AG04450 (cell line): ENCODE results near the gene PDGFA. TPM values are rescaled to one million over a fixed set of nuclear protein-coding genes. Genes with fewer than 3 reads are reported as not detected.

Source experiments
- CTCF ChIA-PET: fragments of 300-600, 350-600 bp; formaldehyde crosslinking; extraction: SDS; loops from one replicate; lab custom pipeline; 2022; ENCODE audit warnings: antibody characterized with exemption, inconsistent platforms; lab: Charles Lee
- POLR2A ChIA-PET: fragments of 350-600 bp; formaldehyde crosslinking; extraction: SDS; loops from one replicate; lab custom pipeline; 2021; ENCODE audit warnings: antibody characterized with exemption, inconsistent platforms; lab: Yijun Ruan, JAX
- DNase-seq: peaks from one replicate; pipeline ENCODE4 v3.0.0-alpha.2; 2011; ENCODE audit warnings: low read depth, low spot score
- H3K27ac ChIP-seq: one replicate; pipeline ENCODE4 v1.5.1; 2012; ENCODE audit warnings: low read depth, low read length, control low read depth
- H3K27me3 ChIP-seq: one replicate; pipeline ENCODE4 v1.6.0; 2012; ENCODE audit warnings: low read length; ENCODE audit not compliant: control insufficient read depth, insufficient read depth
- H3K4me3 ChIP-seq: 2 replicates; pipeline ENCODE4 v1.5.1; 2011; ENCODE audit warnings: mild to moderate bottlenecking, low read depth, low read length, control low read depth
- H3K9me3 ChIP-seq: 2 replicates; pipeline ENCODE4 v1.5.1; 2012; ENCODE audit warnings: low read length; ENCODE audit not compliant: control insufficient read depth, insufficient read depth
- CTCF ChIP-seq: IDR thresholded peaks from 2 replicates; pipeline ENCODE4 v1.5.1; 2011; ENCODE audit warnings: low read depth, low read length, control low read depth, inconsistent platforms
- polyA plus RNA-seq: library from polyadenylated mRNA; depleted of rRNA; stranded (reverse); fragments of >200 nt; gene quantifications from 2 replicates; pipeline ENCODE4 v1.2.3, GENCODE V29; 2011

The PDGFA gene
- polyA plus RNA-seq, 1 experiment, result 2.0 TPM

- DNase-seq, result no peak
- Histone ChIP-seq H3K9me3 (no peaks in the 10 kb centered on the region; the same call in 1 of the 2 replicates), H3K4me3 (no peak overlapping the region), H3K27ac (no peak overlapping the region), H3K27me3 (no peaks in the 10 kb centered on the region)
- ChIA-PET POLR2A (interaction anchor here (0.6 kb wide), 1 partner anchor 9 kb away, joined by 3 read pairs; no protein-coding TSS in a partner anchor), CTCF (no interaction called here)
- no peak for TF ChIP-seq CTCF
These were observed 13.2 kb downstream of the PDGFA start for GRCh38 chr7:506391-506831.

GRCh38 chr7:505171-505570 lies 14.5 kb downstream of the PDGFA start:
- no peaks in the 10 kb centered on the region for H3K27me3 ChIP-seq
- ChIA-PET POLR2A (no interaction called here), CTCF (no interaction called here)
- no peak for DNase-seq
- TF ChIP-seq CTCF, result no peak
- H3K27ac ChIP-seq, result no peak overlapping the region
- no peak overlapping the region for H3K4me3 ChIP-seq
- peaks cover under 1% of the 10 kb centered on the region; the same call in 1 of the 2 replicates for H3K9me3 ChIP-seq

GRCh38 chr7:504221-505111 lies 15.2 kb downstream of the PDGFA start:
- H3K9me3 ChIP-seq, result peaks cover 3% of the 10 kb centered on the region; the same call in 1 of the 2 replicates
- ChIA-PET CTCF (no interaction called here), POLR2A (no interaction called here)
- TF ChIP-seq CTCF, result no peak
- H3K27me3 ChIP-seq, result no peaks in the 10 kb centered on the region
- DNase-seq, result no peak
- H3K4me3 ChIP-seq, result no peak overlapping the region
- no peak overlapping the region for H3K27ac ChIP-seq

GRCh38 chr7:503575-504111 lies 16.0 kb downstream of the PDGFA start:
- CTCF ChIA-PET, result no interaction called here

More at GRCh38 chr7:503575-504111, 16.0 kb downstream of the PDGFA start:
- POLR2A ChIA-PET, result no interaction called here
- DNase-seq, result no peak
- TF ChIP-seq CTCF, result no peak
- H3K27me3 ChIP-seq, result no peaks in the 10 kb centered on the region
- no peak overlapping the region for H3K27ac ChIP-seq
- H3K4me3 ChIP-seq, result no peak overlapping the region
- peaks cover 3% of the 10 kb centered on the region; the same call in 1 of the 2 replicates for H3K9me3 ChIP-seq
